ENCODE measurements around the gene EHBP1.

Gene EHBP1

GRCh38 chr2:62934517-62934916 is 229.0 kb downstream of the EHBP1 start:
- ChIA-PET POLR2A (no interaction called here), CTCF (interaction anchor here (0.7 kb wide), 1 partner anchor 254 kb away, joined by 3 read pairs; no protein-coding TSS in a partner anchor)
- H3K9me3 ChIP-seq (ENCODE audit: control insufficient read depth, insufficient read depth, low read depth, low read length) = no peaks in the 10 kb centered on the region
- no peak overlapping the region for H3K27ac ChIP-seq (ENCODE audit: extremely low read depth, low read depth, low read length)
- TF ChIP-seq TSHZ1 (tag by site-specific recombination; IDR thresholded peaks at IDR 0.05; ENCODE audit: borderline replicate concordance) (no peak), ZNF10 (tag by site-specific recombination; IDR thresholded peaks at IDR 0.05) (no peak), HOXC10 (CRISPR knock-in tag; IDR thresholded peaks at IDR 0.05) (no peak), BCL11B (tag by site-specific recombination; IDR thresholded peaks at IDR 0.05; ENCODE audit: low read depth) (no peak), SCRT1 (tag by site-specific recombination; IDR thresholded peaks at IDR 0.05; ENCODE audit: borderline replicate concordance) (no peak), SP7 (tag by site-specific recombination; IDR thresholded peaks at IDR 0.05) (no peak), ZNF16 (tag by site-specific recombination; IDR thresholded peaks at IDR 0.05; ENCODE audit: low read depth) (no peak), GFI1B (tag by site-specific recombination; IDR thresholded peaks at IDR 0.05) (no peak), ZNF596 (tag by site-specific recombination; IDR thresholded peaks at IDR 0.05) (no peak), ZNF214 (tag by site-specific recombination; IDR thresholded peaks at IDR 0.05; ENCODE audit: borderline replicate concordance) (no peak), KLF8 (tag by site-specific recombination; IDR thresholded peaks at IDR 0.05) (no peak), ZNF544 (tag by site-specific recombination; IDR thresholded peaks at IDR 0.05) (no peak), ZNF580 (tag by site-specific recombination; IDR thresholded peaks at IDR 0.05) (no peak), ZNF473 (tag by site-specific recombination; IDR thresholded peaks at IDR 0.05) (no peak)
- TF ChIP-seq, protein P1, sequence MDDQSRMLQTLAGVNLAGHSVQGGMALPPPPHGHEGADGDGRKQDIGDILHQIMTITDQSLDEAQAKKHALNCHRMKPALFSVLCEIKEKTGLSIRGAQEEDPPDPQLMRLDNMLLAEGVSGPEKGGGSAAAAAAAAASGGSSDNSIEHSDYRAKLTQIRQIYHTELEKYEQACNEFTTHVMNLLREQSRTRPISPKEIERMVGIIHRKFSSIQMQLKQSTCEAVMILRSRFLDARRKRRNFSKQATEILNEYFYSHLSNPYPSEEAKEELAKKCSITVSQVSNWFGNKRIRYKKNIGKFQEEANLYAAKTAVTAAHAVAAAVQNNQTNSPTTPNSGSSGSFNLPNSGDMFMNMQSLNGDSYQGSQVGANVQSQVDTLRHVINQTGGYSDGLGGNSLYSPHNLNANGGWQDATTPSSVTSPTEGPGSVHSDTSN (CRISPR knock-in tag; IDR thresholded peaks at IDR 0.05) = no peak
- TF ChIP-seq, protein P2, sequence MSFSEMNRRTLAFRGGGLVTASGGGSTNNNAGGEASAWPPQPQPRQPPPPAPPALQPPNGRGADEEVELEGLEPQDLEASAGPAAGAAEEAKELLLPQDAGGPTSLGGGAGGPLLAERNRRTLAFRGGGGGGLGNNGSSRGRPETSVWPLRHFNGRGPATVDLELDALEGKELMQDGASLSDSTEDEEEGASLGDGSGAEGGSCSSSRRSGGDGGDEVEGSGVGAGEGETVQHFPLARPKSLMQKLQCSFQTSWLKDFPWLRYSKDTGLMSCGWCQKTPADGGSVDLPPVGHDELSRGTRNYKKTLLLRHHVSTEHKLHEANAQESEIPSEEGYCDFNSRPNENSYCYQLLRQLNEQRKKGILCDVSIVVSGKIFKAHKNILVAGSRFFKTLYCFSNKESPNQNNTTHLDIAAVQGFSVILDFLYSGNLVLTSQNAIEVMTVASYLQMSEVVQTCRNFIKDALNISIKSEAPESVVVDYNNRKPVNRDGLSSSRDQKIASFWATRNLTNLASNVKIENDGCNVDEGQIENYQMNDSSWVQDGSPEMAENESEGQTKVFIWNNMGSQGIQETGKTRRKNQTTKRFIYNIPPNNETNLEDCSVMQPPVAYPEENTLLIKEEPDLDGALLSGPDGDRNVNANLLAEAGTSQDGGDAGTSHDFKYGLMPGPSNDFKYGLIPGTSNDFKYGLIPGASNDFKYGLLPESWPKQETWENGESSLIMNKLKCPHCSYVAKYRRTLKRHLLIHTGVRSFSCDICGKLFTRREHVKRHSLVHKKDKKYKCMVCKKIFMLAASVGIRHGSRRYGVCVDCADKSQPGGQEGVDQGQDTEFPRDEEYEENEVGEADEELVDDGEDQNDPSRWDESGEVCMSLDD (tag by site-specific recombination; IDR thresholded peaks at IDR 0.05) = no peak
- no peak overlapping the region for H3K4me3 ChIP-seq (ENCODE audit: low read depth, low read length)
- H3K4me1 ChIP-seq (ENCODE audit: control insufficient read depth, insufficient read depth, low read length) = no peaks in the 10 kb centered on the region
- H3K36me3 ChIP-seq (ENCODE audit: control insufficient read depth in 2 of 2, insufficient read depth in 1 of 2, low read length in 2 of 2) = no peaks in the 10 kb centered on the region

DNA sequence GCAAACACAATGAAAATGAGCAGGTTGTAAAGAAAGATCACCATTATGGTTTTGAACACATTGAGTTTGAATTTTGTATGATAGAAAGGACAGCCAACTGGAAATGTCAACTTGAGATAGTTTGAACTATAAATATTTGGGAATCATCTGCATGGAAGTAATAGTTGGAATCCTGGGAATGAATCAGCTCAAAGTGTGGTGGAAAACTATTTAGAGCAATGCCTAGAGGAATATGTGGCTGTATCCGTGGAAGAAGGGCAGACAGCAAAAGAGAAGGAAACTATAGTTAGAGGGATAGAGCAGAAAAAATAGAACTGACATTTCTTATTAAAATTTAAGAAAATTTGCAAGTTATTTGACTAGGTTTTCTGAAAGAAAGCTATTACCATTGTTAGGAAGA is 232.6 kb downstream of the EHBP1 start:
- POLR2A ChIA-PET = no interaction called here
- Histone ChIP-seq H3K36me3 (ENCODE audit: control insufficient read depth in 2 of 2, insufficient read depth in 1 of 2, low read length in 2 of 2) (no peaks in the 10 kb centered on the region; a peak in 1 of 3 replicates), H3K9me3 (ENCODE audit: control insufficient read depth, insufficient read depth, low read depth, low read length) (no peaks in the 10 kb centered on the region), H3K27ac (ENCODE audit: extremely low read depth, low read depth, low read length) (no peak overlapping the region), H3K4me1 (ENCODE audit: control insufficient read depth, insufficient read depth, low read length) (no peaks in the 10 kb centered on the region), H3K4me3 (ENCODE audit: low read depth, low read length) (no peak overlapping the region)
- CTCF ChIA-PET = interaction anchor here (1.1 kb wide), 1 partner anchor 252 kb away, joined by 3 read pairs; no protein-coding TSS in a partner anchor
- no peak for TF ChIP-seq ZNF76 (tag by site-specific recombination; IDR thresholded peaks at IDR 0.05; ENCODE audit: borderline replicate concordance, low read depth)
- TF ChIP-seq ZNF157 (tag by site-specific recombination; IDR thresholded peaks at IDR 0.05) = no peak
- no peak for TF ChIP-seq MEIS1 (CRISPR knock-in tag; IDR thresholded peaks at IDR 0.05; ENCODE audit: borderline replicate concordance)
- no peak for TF ChIP-seq ZNF354C (tag by site-specific recombination; IDR thresholded peaks at IDR 0.05; ENCODE audit: borderline replicate concordance, low read depth)
- TF ChIP-seq, protein P3, sequence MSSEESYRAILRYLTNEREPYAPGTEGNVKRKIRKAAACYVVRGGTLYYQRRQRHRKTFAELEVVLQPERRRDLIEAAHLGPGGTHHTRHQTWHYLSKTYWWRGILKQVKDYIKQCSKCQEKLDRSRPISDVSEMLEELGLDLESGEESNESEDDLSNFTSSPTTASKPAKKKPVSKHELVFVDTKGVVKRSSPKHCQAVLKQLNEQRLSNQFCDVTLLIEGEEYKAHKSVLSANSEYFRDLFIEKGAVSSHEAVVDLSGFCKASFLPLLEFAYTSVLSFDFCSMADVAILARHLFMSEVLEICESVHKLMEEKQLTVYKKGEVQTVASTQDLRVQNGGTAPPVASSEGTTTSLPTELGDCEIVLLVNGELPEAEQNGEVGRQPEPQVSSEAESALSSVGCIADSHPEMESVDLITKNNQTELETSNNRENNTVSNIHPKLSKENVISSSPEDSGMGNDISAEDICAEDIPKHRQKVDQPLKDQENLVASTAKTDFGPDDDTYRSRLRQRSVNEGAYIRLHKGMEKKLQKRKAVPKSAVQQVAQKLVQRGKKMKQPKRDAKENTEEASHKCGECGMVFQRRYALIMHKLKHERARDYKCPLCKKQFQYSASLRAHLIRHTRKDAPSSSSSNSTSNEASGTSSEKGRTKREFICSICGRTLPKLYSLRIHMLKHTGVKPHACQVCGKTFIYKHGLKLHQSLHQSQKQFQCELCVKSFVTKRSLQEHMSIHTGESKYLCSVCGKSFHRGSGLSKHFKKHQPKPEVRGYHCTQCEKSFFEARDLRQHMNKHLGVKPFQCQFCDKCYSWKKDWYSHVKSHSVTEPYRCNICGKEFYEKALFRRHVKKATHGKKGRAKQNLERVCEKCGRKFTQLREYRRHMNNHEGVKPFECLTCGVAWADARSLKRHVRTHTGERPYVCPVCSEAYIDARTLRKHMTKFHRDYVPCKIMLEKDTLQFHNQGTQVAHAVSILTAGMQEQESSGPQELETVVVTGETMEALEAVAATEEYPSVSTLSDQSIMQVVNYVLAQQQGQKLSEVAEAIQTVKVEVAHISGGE (tag by site-specific recombination; conservative IDR thresholded peaks at IDR 0.05; ENCODE audit: low read depth) = no peak
- no peak for TF ChIP-seq ZNF555 (tag by site-specific recombination; conservative IDR thresholded peaks at IDR 0.05)
- TF ChIP-seq ZNF324 (tag by site-specific recombination; IDR thresholded peaks at IDR 0.05) = no peak
- no peak for TF ChIP-seq GLIS2 (tag by site-specific recombination; IDR thresholded peaks at IDR 0.05)
- TF ChIP-seq ZIC2 (tag by site-specific recombination; IDR thresholded peaks at IDR 0.05) = no peak
- TF ChIP-seq ZNF292 (tag by site-specific recombination; IDR thresholded peaks at IDR 0.05; ENCODE audit: borderline replicate concordance, low read depth) = no peak
